Ishikawa (cell line): ENCODE measurements around the gene NCK2.

Experiments
- MAX ChIP-seq: IDR thresholded peaks from 2 replicates; pipeline ENCODE4 v1.6.1; 2012
- REST ChIP-seq: IDR thresholded peaks from 2 replicates; pipeline ENCODE4 v1.6.1; 2012; ENCODE audit warnings: low read depth, mild to moderate bottlenecking
- TAF1 ChIP-seq: IDR thresholded peaks from 2 replicates; pipeline ENCODE4 v1.6.1; 2012; ENCODE audit warnings: low read depth, mild to moderate bottlenecking
- TEAD4 ChIP-seq: IDR thresholded peaks from 2 replicates; pipeline ENCODE4 v1.6.1; 2012
- USF1 ChIP-seq: IDR thresholded peaks from 2 replicates; pipeline ENCODE4 v1.6.1; 2012

GRCh38 chr2:105873281-105873680 is 128.6 kb downstream of the NCK2 start:
- TF ChIP-seq TEAD4 (no peak), MAX (no peak), REST (no peak), USF1 (no peak), TAF1 (no peak)
